Measurements from ENCODE around the gene TGM5. TPM values are rescaled to one million over a fixed set of nuclear protein-coding genes. Genes with fewer than 3 reads are reported as not detected.

TGM5 gene
- polyA plus RNA-seq, 1 experiment: not detected

DNA sequence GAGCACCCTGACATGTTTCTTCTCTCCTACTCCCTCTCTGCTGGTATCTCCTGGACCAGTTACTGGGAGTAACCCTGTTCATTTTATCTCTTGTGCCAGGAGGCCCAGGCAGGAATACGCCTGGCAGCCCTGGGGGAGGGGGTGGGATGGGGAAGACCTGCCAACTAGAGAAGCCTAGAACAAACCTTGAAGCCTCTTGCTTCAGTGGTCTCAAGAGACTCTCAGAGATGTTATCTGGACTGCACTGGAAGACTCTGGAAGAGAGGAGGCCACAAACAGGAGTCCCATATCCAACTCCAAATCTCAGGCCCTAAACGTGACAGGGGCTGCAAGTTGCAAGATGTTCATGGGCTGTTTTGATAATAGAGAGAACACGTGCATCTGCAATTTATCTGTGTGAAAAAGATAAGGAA, 45.7 kb downstream of the TGM5 start, which contains the start of gene EPB42:
EPB42 (minus strand) TSS at position 28 of the 413 bp plus-strand sequence. CDS start 193 bp downstream, outside the sequence.
- DNase-seq (ENCODE audit: low read depth, low spot score): no peak
- TF ChIP-seq CTCF (IDR thresholded peaks at IDR 0.05; ENCODE audit: low read depth, low read length): no peak
- POLR2A ChIA-PET: no interaction called here
- Histone ChIP-seq H3K4me3 (ENCODE audit: low read depth, low read length) (no peak within 1 kb of the TSS), H3K27ac (ENCODE audit: low read depth, low read length) (no peak within 1 kb of the TSS), H3K9me3 (ENCODE audit: control insufficient read depth, insufficient read depth, low read length) (no peaks in the 10 kb centered on the region), H3K27me3 (ENCODE audit: control insufficient read depth, insufficient read depth, low read length) (peaks cover 15% of the 10 kb centered on the region)
- CTCF ChIA-PET: interaction anchor here (0.6 kb wide), 1 partner anchor 16 kb away, joined by 3 read pairs; no protein-coding TSS in a partner anchor

DNA sequence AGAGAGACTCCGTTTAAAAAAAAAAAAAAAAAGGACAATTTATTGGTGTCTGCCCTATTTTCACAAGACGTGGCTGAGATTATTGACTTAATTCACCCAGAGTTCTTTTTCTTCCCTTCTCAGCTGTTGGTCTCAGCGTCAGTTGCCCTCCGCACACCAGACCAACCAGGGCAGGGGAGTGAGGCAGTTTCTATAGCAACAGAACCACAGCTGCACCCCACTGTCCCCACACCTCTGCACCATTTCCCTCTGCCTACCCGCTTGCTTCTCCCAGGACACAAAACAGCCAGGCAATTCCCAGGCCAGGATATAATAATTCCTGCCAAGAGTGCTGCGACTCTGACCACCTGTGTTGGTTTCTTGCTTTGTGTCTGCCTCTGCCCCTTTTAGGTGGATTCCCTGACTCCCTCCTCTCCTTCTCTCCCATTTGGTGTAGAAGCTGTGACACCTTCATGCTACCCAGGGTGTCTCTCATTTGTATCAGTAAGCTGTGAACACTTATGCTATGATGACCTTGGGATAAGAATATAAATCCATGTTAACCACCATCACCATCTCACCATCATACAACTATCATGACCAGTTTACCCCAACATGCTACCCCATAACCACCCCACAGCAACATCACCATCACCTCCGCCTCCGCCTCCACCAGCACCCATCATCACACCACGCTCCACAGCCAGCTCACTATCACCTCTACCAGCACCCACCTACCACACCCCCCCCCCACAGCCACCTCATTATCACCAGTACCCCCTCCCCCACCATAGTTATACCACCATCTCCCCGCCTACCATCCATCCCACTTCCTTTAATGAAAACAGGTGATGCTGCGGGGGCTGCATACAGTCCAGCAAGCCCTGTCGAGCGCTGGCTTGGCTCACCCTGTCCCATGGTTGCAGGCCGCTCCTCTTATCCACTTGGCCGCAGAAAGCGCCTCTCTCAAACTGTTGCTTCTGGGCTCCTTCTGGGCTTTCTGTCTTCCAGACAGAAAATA, 46.5 kb downstream of the TGM5 start:
- Histone ChIP-seq H3K9me3 (ENCODE audit: control insufficient read depth, insufficient read depth, low read length) (no peaks in the 10 kb centered on the region), H3K27ac (ENCODE audit: low read depth, low read length) (no peak overlapping the region), H3K4me3 (ENCODE audit: low read depth, low read length) (no peak overlapping the region), H3K27me3 (ENCODE audit: control insufficient read depth, insufficient read depth, low read length) (peaks cover 15% of the 10 kb centered on the region)
- no peak for DNase-seq (ENCODE audit: low read depth, low spot score)
- ChIA-PET POLR2A (no interaction called here), CTCF (interaction anchor here (0.7 kb wide), 2 partner anchors 9 to 66 kb away, joined by 5 to 6 read pairs; no protein-coding TSS in a partner anchor)
- TF ChIP-seq CTCF (IDR thresholded peaks at IDR 0.05; ENCODE audit: low read depth, low read length): no peak

DNA sequence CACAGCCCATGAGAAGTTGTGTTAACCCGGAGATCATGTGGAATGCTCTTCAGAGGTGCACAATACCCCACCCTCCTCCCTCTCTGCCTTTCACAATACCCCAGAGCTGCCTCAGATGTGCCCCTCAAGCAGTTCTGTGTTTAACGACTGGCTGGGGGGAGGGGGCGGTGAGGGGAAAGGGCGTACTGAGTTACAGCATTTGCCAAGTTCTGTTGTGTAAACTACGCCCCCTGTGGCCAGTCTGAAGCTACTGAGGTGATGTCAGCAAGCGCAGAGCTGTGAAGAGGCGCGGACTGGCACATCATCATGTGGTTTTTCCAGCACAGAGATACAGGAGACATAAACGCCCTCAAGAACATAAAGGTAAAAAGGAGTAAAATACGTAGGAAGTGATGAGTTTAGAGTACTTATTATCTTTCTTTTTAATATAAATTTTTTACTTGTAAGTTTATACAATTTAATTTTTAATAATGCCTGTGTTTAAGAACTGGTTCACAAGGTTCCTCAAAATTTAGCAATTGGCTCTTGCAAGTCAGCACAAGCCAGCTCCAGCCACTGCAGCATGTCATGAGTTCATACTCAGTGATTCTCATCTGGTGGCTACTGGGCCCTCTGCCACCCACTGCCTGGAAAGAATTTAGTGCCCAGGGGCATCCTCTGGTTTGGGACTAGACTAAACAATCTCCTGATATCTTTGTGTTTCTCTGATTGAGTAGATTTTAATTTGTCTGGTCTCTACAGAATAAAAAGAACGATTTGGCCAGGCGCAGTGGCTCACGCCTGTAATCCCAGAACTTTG, 47.6 kb downstream of the TGM5 start:
- Histone ChIP-seq H3K27ac (ENCODE audit: low read depth, low read length) (no peak overlapping the region), H3K4me3 (ENCODE audit: low read depth, low read length) (no peak overlapping the region), H3K27me3 (ENCODE audit: control insufficient read depth, insufficient read depth, low read length) (peaks cover 17% of the 10 kb centered on the region), H3K9me3 (ENCODE audit: control insufficient read depth, insufficient read depth, low read length) (no peaks in the 10 kb centered on the region)
- CTCF ChIA-PET: interaction anchor here (2.0 kb wide), 1 partner anchor 14 kb away, joined by 5 read pairs; no protein-coding TSS in a partner anchor
- POLR2A ChIA-PET: no interaction called here
- no peak for DNase-seq (ENCODE audit: low read depth, low spot score)
- peak; percentile 37 for TF ChIP-seq CTCF (IDR thresholded peaks at IDR 0.05; ENCODE audit: low read depth, low read length)

- TF ChIP-seq CTCF (IDR thresholded peaks at IDR 0.05; ENCODE audit: low read depth, low read length): no peak
- no peak for DNase-seq (ENCODE audit: low read depth, low spot score)
- CTCF ChIA-PET: interaction anchor here (1.5 to 2.3 kb wide), 2 partner anchors 10 to 70 kb away, joined by 6 to 13 read pairs; no protein-coding TSS in a partner anchor
- Histone ChIP-seq H3K9me3 (ENCODE audit: control insufficient read depth, insufficient read depth, low read length) (no peaks in the 10 kb centered on the region), H3K27me3 (ENCODE audit: control insufficient read depth, insufficient read depth, low read length) (peaks cover 25% of the 10 kb centered on the region), H3K27ac (ENCODE audit: low read depth, low read length) (no peak overlapping the region), H3K4me3 (ENCODE audit: low read depth, low read length) (no peak overlapping the region)
- POLR2A ChIA-PET: no interaction called here
Observed at GRCh38 chr15:43215961-43216360, 50.8 kb downstream of the TGM5 start.

Measured in AG04450 (cell line).